T-helper 1 cell treated with Interleukin-12 subunit alpha and Interleukin-12 subunit beta and Interleukin-4 antibody, amounts not matched to agents 30 μg/mL and 1 μg/mL, for 36 hours (primary cell): Measurements from ENCODE around the gene GCH1.
"Not testable (repeated sequence)": the region's sequence is repeated elsewhere in the genome, so short reads cannot be mapped to it uniquely, and the experiment has no call there.

ENCODE experiments used
- H3K27ac Mint-ChIP-seq: one replicate; pipeline ENCODE4 v1.8.0; 2021; ENCODE audit warnings: mild to moderate bottlenecking, mixed read lengths
- H3K27me3 Mint-ChIP-seq: one replicate; pipeline ENCODE4 v1.8.0; 2021; ENCODE audit warnings: low read depth, mixed read lengths
- H3K36me3 Mint-ChIP-seq: one replicate; pipeline ENCODE4 v1.8.0; 2021; ENCODE audit warnings: low read depth, mixed read lengths
- H3K4me1 Mint-ChIP-seq: one replicate; pipeline ENCODE4 v1.8.0; 2021; ENCODE audit warnings: low read depth, mixed read lengths
- H3K4me3 Mint-ChIP-seq: one replicate; pipeline ENCODE4 v1.8.0; 2021; ENCODE audit warnings: mild to moderate bottlenecking, moderate library complexity, mixed read lengths
- H3K9me3 Mint-ChIP-seq: one replicate; pipeline ENCODE4 v1.8.0; 2021; ENCODE audit warnings: mixed read lengths

Gene GCH1

GRCh38 chr14:54812617-54813016 is 90.0 kb downstream of the GCH1 start:
- Mint-ChIP-seq H3K4me3 (no peak overlapping the region), H3K4me1 (no peaks in the 10 kb centered on the region), H3K36me3 (no peaks in the 10 kb centered on the region), H3K9me3 (no peaks in the 10 kb centered on the region), H3K27ac (no peak overlapping the region), H3K27me3 (no peaks in the 10 kb centered on the region)

GRCh38 chr14:54809767-54810166 is 92.9 kb downstream of the GCH1 start:
- Mint-ChIP-seq H3K36me3 (no peaks in the 10 kb centered on the region), H3K4me3 (no peak overlapping the region), H3K9me3 (no peaks in the 10 kb centered on the region), H3K27me3 (peaks cover 14% of the 10 kb centered on the region), H3K27ac (no peak overlapping the region), H3K4me1 (peaks cover 5% of the 10 kb centered on the region)

- Mint-ChIP-seq H3K27me3 (peaks cover 22% of the 10 kb centered on the region), H3K27ac (no peak overlapping the region), H3K9me3 (no peaks in the 10 kb centered on the region), H3K36me3 (no peaks in the 10 kb centered on the region), H3K4me3 (no peak overlapping the region), H3K4me1 (peaks cover 5% of the 10 kb centered on the region)
Measured at GRCh38 chr14:54808326-54809161, 94.1 kb downstream of the GCH1 start.

- H3K27me3 Mint-ChIP-seq = peaks cover 22% of the 10 kb centered on the region
- H3K9me3 Mint-ChIP-seq = no peaks in the 10 kb centered on the region
- H3K4me3 Mint-ChIP-seq = no peak overlapping the region
- peaks cover 5% of the 10 kb centered on the region for H3K4me1 Mint-ChIP-seq
- H3K27ac Mint-ChIP-seq = no peak overlapping the region
- H3K36me3 Mint-ChIP-seq = no peaks in the 10 kb centered on the region
Measured at GRCh38 chr14:54807881-54808280, 94.7 kb downstream of the GCH1 start.

GRCh38 chr14:54807428-54807827 is 95.2 kb downstream of the GCH1 start:
- Mint-ChIP-seq H3K4me1 (peaks cover 5% of the 10 kb centered on the region), H3K27me3 (peaks cover 26% of the 10 kb centered on the region), H3K36me3 (no peaks in the 10 kb centered on the region), H3K4me3 (no peak overlapping the region), H3K27ac (no peak overlapping the region), H3K9me3 (no peaks in the 10 kb centered on the region)

- H3K27ac Mint-ChIP-seq = no peak overlapping the region
- H3K9me3 Mint-ChIP-seq = no peaks in the 10 kb centered on the region
- H3K4me1 Mint-ChIP-seq = peaks cover 5% of the 10 kb centered on the region
- H3K27me3 Mint-ChIP-seq = peaks cover 30% of the 10 kb centered on the region
- no peak overlapping the region for H3K4me3 Mint-ChIP-seq
- no peaks in the 10 kb centered on the region for H3K36me3 Mint-ChIP-seq
Measured at GRCh38 chr14:54806616-54807015, 96.0 kb downstream of the GCH1 start.

GRCh38 chr14:54805445-54806322 is 96.9 kb downstream of the GCH1 start:
- Mint-ChIP-seq H3K9me3 (no peaks in the 10 kb centered on the region), H3K27me3 (peaks cover 37% of the 10 kb centered on the region), H3K27ac (no peak overlapping the region), H3K36me3 (no peaks in the 10 kb centered on the region), H3K4me1 (peaks cover 5% of the 10 kb centered on the region), H3K4me3 (no peak overlapping the region)

GRCh38 chr14:54805070-54805444 is 97.6 kb downstream of the GCH1 start:
- H3K4me1 Mint-ChIP-seq = peaks cover 5% of the 10 kb centered on the region
- H3K27me3 Mint-ChIP-seq = peaks cover 44% of the 10 kb centered on the region
- no peaks in the 10 kb centered on the region for H3K36me3 Mint-ChIP-seq
- H3K4me3 Mint-ChIP-seq = no peak overlapping the region
- H3K9me3 Mint-ChIP-seq = no peaks in the 10 kb centered on the region
- H3K27ac Mint-ChIP-seq = no peak overlapping the region

- Mint-ChIP-seq H3K27me3 (peaks cover 48% of the 10 kb centered on the region), H3K36me3 (no peaks in the 10 kb centered on the region), H3K4me3 (no peak overlapping the region), H3K9me3 (no peaks in the 10 kb centered on the region), H3K4me1 (peaks cover 5% of the 10 kb centered on the region), H3K27ac (no peak overlapping the region)
Measured at GRCh38 chr14:54804538-54805041, 98.0 kb downstream of the GCH1 start.

GRCh38 chr14:54803926-54804537 is 98.6 kb downstream of the GCH1 start:
- Mint-ChIP-seq H3K36me3 (no peaks in the 10 kb centered on the region), H3K9me3 (no peaks in the 10 kb centered on the region), H3K27me3 (peaks cover 49% of the 10 kb centered on the region), H3K27ac (no peak overlapping the region), H3K4me1 (peaks cover 5% of the 10 kb centered on the region), H3K4me3 (no peak overlapping the region)

GRCh38 chr14:54803396-54803795 is 99.2 kb downstream of the GCH1 start:
- H3K4me3 Mint-ChIP-seq = no peak overlapping the region
- H3K27me3 Mint-ChIP-seq = peaks cover 49% of the 10 kb centered on the region
- H3K9me3 Mint-ChIP-seq = no peaks in the 10 kb centered on the region
- H3K36me3 Mint-ChIP-seq = no peaks in the 10 kb centered on the region
- H3K4me1 Mint-ChIP-seq = peaks cover 5% of the 10 kb centered on the region
- no peak overlapping the region for H3K27ac Mint-ChIP-seq

- H3K4me3 Mint-ChIP-seq, H3K27ac Mint-ChIP-seq, H3K36me3 Mint-ChIP-seq: not testable (repeated sequence)
Measured at GRCh38 chr14:54801482-54801881, 101.1 kb downstream of the GCH1 start.

GRCh38 chr14:54798465-54799124 is 104.0 kb downstream of the GCH1 start:
- Mint-ChIP-seq H3K27ac (no peak overlapping the region), H3K9me3 (peaks cover 4% of the 10 kb centered on the region), H3K4me3 (no peak overlapping the region), H3K4me1 (no peaks in the 10 kb centered on the region), H3K36me3 (no peaks in the 10 kb centered on the region), H3K27me3 (peaks cover 27% of the 10 kb centered on the region)

More at GRCh38 chr14:54801482-54801881, 101.1 kb downstream of the GCH1 start:
- H3K27me3 Mint-ChIP-seq = peaks cover 49% of the 10 kb centered on the region
- H3K9me3 Mint-ChIP-seq, H3K4me1 Mint-ChIP-seq: not testable (repeated sequence)

- H3K9me3 Mint-ChIP-seq = peaks cover 4% of the 10 kb centered on the region
- no peak overlapping the region for H3K4me3 Mint-ChIP-seq
- peaks cover 27% of the 10 kb centered on the region for H3K27me3 Mint-ChIP-seq
- no peak overlapping the region for H3K27ac Mint-ChIP-seq
- H3K36me3 Mint-ChIP-seq = no peaks in the 10 kb centered on the region
- no peaks in the 10 kb centered on the region for H3K4me1 Mint-ChIP-seq
Measured at GRCh38 chr14:54797986-54798385, 104.6 kb downstream of the GCH1 start.
